8988T (cell line): Measurements from ENCODE around the gene TCIRG1.

Experiments
- DNase-seq: peaks from one replicate; pipeline ENCODE4 v3.0.0; 2011

TCIRG1 gene

DNA sequence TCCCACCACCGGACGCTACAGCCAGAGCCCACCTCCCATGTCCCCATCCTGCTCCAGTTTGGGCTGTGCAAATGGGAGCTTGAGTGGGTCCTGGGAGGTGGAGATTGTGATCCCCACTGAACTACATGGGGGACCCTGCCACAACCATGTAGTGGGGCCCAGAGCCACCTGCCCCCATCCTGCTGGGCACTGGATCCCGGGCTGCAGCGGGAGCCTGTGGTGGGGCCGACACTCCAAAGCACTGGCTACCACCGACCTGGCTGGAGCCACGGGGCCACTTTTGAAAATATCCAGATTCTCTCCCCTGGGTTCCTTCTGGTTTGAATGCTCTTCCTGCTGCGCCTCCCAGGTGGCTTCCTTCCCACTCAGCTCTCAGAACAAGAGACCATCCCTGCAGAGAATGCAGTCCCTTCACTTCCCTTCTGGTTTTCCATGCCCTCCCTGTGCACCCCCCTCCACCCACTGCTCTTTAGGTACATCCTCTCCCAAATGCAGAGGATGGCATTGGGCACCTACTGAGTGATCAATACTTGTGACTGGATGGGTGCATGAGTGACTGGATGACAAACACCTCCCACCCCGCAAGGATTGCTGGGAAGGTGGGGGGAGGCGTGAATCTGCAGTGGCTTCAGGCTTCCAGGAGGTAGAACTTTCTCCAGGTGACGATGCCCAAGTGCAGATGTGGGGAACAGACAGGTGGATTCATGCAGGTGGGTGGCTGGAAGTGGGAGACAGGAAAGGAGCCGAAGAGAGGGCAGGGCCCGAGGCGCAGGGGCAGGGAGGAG, 34.1 kb upstream of the TCIRG1 start:
- no peak for DNase-seq

DNA sequence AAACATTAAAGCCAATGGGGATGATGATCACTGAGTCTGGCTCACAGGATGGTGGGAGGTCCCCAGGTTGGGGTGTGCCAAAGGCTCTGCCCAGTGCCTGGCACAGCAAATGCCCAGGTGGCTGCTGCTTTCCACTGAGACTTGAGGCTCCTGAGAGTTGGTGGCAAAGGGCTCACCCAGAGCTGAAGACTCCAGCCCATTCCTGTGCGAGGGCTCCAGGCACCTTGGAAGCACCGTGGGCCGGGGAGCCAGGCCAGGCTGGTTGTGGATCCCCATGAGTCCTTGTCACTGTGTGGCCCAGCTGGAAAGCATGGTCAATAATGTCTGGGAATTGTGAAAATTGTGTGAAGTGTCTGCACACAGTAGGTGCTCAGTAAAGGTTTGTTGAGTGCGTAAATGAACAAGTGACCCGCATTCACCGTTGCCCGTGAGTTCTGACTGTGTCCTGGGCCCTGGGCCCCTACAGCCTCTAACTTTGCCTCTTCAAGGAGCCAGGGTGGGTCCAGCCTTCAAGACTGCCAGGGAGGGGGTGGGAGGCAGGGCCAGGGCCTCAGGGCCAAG, 32.1 kb upstream of the TCIRG1 start:
- DNase-seq: no peak

DNA sequence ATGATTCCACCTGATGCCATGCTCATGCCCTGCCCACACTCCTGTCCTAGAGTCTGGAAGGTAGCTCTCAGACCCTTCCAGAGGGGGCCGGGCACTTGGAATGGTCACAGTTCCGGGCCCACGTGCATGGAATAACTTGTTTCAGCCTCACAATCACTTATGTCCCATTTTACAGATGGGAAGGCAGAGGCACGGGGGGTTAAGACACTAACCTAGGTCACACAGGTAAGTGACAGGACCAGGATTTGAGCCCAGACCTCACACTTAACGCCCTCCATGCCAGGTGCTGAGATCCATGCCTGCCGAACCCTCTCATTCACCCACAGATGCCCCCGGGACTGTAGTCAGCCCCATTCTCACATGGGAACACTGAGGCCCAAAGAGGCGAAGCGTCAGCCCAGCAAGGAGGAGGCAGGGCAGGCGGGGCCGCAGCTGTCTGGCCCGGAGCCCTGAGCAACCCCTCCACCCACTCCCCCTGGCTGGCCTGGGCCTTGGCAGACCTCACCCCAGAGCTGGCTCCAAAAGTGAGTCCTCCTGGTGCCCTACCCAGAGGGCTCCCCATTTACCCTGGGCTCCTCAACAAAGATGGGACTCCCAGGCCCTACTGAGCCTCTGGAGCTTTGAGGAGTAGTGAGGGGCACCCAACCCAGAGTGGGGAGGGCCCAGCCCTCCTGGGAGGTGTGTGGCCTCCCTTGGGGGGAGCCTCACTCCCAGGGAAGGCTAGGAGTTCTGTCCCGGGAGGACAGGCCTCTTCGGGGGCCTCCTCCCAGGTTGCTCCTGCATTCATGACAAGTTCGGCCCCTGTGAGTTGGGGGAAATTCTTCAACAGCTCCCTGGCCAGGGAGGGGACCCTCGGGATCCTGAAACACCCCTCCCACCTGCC, 31.1 kb upstream of the TCIRG1 start:
- no peak for DNase-seq

DNA sequence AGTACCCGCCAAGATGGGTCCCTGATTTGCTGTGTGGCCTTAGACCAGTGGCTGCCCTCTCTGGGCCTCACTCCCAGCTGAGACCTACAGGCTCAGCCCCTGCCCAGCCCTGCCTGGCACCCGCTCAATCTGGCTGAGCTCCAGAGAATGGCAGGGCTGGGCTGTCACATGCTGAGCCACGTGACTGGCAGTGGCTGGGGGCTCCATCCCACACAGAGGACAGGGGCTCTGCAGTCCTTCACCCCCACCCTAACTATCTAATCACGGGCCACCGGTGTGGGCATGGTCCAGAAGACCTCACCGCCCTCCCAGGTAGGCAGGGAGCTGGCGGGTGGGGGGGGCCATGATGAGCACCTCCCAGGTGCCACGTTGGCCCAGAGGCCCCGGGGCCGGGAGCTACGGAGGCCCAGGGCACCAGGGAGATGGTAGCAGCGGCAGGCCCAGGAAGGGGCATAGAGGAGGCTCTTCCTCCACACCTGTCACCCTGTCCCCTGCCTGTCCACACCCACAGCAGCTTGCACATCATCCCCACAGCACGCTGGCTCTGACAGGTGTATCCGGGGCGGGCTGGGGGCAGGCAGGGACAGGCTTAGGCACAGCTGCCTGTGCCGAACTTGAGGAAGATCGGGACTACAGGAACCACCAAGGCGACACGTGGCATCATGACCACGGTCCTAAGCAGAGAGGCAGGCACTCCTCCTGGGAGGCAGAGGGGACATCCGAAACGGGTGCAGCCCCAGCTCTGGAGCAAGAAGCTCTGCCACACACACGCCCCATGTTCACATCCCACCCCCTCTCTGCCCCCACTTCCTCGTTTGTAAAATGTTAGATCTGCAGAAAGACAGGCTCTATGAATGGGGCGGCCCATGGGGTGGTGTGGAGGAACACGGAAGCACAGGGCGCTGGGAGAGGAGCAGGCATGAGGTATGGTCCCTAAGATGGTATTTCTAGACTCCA, 30.2 kb upstream of the TCIRG1 start:
- DNase-seq: no peak

DNA sequence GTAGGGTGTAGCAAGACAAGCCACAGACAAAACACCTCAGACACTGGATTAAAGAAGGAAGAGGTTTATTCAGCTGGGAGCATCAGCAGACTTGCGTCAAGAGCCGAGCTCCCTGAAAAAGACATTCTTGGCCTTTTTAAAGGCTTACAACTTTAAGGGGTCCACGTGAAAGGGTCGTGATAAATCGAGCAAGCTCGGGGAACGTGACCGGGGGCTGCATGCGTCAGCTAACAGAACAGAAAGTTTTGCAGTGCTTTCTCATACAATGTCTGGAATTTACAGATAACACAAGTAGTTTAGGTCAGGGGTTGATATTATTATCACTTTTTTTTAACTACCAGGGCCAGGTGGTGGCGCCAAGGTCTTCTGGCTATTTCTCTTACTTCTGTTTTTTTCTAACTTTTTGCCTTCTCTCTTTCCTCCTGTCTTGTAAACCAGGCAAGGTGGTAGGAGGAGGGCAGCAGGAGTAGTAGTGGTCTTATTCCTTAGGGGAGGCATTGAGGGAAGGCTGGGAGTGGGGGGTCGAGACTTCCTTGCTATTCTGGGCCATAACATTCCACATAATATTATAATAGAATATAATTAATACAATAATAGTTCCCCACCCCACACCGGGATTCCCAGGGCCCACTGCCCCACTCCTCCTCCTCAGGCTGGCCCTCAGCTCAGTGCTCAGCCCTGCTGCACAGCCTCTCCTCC, 29.3 kb upstream of the TCIRG1 start:
- no peak for DNase-seq

DNA sequence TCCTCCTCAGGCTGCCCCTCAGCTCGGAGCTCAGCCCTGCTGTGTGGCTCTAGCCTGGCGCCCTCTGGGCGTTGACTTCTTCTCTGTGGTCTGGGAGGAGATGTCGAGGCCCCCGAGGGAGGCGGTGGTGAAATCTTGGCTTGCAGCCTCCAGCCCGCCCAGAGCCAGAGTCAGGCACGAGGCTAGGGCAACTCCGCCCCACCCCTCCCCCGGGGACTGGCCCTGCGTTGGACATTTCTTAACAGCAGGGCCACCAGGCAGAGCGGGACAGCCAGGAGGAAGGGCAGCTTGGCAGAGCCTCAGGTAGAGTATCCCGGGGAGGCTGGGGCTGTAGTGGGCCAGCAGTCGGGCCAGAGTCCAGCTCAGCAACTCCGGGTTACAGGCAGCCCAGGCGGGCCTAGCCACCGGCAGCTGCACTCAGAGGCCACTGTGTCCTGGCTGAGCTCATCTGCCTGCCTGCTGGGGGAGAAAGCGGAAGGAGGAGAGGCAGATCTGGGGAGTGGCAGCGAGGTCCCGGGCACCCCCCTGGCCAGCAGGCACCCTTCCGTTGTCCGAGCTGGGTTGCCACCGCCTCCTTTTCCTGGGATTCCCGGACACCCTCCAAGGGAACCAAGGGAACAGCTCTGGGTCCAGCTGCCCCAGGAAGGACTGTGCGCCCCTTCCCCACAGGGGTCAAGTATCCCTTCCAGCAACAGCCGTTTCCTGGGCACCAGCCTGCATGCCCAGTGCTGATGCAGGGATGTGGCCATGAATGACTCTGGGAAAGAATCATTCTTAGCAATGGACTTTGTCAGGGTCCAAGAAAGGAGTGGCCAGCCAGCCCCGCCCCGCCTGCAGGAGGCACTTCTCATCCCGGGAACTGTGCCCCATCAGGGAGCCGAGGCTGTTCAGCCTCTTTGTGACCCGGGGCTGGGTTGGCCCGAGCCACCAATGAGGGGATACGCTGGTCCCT, 28.5 kb upstream of the TCIRG1 start, which contains the start of gene ALDH3B1:
Gene ALDH3B1 (plus strand): TSS at position 238 of the 952 bp plus-strand sequence. CDS start 4,971 bp downstream, outside the sequence.
- peak; percentile 78 for DNase-seq

DNA sequence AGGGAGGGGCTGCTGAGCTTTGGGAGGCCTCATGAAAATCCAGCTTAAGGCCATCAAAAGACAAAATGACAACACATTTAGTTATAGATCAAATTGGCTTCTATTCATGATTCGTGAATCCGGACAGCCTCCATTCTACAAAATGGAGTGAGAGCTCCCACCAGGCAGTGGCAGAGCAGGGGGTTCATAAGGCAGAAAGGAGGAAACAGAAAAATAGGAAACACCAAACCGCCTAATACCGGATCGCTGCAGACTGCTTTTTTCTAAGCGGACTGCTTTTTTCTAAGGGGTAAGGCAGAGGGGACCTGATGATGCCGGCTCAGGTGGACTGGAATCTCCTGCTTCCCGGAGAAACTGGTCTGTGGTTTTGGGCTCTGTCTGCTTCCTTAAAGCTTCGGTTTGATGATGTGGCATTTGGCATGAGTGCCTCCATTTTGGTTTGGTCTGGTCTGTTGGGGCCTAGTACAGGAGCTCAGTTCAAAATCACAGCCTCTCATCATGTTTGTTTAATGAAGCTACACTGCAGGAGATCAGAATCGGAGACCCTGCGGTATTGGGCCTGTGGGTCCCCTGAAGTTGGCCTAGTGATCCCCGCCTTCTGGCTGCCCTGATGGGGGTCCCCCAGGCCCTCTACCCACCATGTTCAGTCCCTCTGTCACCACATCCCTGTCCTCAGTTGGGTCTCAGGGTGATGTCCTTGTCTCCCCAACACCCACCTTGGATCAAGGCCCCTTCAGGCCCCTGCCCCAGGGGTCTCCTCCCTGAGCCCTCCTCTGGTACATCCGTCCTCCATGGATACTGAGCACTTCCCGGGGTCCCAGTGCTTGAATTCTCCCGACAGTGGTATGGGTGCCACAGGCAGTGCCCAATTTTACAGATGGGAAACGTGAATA, 27.5 kb upstream of the TCIRG1 start:
- no peak for DNase-seq

DNA sequence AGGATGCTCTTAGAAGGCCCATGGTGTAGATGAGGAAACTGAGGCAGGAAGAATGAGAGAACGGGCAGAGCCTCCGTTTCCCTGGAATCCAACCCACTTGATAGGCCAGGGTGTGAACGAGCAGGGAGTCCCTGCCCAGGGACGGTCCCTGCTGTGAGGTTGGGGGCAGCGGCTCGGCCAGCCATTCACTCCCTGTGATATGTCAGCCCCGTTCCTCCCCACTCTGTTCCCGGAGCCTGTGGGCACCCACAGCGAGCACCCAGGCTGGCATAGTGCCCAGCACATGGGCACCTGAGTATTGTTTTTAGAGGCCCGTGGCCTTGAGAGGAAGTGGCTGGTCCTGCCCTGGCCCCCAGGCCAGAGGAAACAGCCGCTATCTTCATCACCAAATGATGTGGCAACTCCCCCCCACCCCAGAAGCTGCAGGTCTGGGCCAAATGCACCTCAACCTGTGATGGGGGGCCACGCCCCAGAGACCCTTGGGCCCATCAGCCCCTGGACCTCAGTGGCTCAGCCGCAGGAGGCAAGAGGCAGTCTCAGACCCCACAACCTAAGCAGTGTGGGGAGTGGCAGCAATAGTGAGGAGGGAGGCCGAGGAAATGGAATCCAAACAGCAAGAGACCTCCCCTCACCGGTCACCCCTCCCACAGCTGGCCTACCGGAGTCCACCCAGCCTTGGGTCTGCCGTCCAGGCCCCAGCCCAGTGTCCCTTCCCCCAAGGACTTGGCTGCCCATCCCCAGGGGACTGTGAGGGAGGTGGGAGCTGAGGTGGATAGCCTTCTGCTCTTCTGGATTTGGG, 26.6 kb upstream of the TCIRG1 start:
- DNase-seq: no peak

DNA sequence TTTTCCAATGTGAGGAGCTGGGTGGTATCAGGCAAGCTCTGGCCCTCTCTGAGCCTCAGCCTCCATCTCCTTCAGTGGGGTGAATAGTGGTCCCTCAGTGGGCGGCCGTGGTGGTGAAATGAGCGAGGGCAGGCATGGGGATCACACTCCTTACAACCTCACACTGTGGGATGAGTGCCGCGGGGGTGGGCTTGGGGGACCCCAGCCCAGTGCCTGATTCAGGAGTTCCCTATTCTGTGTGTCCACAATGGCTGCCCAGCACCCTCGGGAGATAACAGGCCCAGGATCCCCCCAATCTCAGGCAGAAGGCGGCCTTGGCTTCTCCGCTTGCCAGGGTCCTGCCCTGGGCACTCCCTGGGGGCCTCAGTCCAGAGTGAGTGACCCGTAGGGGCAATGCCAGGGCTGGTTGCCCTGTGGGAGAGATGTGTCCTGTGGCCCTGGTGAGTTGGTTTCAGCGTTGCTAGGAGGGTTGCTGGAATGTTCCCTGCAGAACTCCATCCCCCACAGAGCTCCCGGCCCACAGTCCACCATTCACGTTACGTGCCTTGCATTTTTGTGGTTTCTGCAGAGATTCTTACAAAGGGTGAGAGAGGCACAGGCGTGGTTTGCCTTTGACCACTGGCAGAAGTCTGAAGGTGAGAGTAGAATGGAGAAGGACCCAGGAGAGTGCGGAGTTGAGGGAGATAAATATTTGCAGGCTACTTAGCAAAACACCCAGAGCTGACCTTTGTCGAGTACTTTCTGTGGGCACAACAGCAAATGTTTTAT, 25.8 kb upstream of the TCIRG1 start:
- DNase-seq: peak; percentile 83

DNA sequence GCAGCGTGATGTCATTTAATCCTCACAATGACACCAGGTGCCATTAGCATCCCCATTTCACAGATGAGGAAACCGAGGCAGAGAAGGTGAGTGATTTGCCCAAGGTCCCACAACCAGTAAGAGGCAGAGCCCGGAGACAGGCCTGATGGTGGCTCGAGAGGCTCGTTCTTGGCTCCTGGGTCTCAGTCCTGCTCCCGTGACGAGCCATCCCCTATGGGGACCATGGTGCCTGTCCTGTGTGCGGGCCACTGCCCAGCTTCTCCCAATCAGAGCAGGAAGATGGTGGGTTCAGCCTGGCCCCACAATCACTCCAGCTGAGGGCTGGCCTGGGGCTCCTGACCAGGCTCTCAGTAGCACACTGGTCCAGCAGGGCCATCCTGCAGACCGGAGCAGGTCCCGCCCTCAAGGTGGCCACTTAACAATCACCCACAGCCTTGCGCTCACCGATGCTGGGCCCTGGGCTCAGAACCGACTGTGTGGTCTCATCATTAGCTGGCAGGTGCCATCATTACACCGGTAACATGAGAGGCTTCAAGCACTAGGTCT, 25.1 kb upstream of the TCIRG1 start:
- no peak for DNase-seq

DNA sequence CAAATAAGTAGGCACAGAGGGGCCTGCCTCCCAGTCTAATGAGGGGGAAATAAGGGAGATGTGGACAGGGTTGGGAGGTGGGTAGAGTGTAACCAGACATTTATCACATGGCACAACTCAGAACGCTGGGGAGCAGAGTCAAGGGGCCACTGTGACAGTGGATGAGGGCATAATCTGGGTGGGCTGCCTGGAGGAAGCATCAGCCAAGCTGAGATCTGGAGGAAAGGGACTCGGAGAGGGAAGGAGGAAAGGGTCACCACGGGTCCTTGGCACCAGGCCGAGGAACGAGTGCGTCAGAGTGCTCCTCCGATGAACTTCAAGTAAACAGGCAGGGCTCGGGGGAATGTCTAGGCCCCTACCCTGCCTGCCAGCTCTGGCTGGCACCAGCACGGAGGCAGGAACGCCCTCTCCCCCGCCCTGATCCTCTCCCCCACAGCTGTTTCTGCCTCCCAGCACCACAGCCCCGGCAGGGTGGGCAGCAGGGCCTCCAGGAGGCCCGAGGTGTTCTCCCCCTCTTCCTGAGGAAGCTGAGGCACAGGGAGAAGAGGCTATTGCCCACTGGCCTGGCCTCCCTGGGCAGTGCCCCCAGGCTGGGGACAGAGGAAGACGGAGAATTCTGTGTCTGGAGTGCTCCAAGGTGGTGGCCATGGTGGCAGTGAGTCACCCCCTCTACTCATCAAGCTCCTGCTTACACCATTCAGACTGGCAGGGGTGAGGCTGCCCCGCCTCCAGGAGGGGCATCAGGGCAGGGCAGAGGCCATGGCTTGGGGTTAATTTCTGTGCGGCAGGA, 24.5 kb upstream of the TCIRG1 start:
- peak; percentile 84 for DNase-seq

DNA sequence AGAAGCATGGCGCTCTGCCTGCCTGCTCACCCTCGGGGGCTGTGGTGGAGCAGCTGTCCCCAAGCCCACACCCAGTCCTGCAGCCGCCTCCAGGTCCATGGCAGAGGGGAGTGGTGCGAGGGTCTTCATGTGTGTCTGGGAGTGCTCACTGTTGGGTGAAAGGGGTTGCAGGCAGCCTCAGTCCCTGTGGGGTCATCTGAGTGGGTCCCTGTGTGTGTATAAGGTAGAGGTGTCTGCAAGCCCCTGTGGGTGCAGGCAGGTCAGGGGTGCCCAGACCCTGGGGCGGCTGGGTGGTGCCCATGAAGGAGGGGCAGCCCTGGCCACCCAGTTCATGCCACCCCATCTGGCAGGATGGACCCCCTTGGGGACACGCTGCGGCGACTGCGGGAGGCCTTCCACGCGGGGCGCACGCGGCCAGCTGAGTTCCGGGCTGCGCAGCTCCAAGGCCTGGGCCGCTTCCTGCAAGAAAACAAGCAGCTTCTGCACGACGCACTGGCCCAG, 23.8 kb upstream of the TCIRG1 start:
- DNase-seq: no peak

DNA sequence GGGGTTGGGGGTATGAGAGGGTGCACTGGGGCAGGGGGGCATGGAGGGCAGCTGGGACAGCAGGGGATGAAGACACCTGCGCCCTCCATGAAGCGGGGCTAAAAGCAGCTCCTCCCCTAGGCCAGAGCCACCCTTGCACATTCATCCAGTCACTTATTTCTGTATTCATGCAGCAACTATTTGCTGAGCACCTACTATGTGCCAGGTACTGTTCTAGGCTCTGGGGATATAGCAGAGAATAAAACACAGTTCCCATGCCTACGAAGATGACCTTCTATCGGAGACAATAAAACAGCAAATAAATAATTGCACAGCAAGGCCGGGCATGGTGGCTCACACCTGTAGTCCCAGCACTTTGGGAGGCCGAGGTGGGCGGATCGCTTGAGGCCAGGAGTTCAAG, 23.4 kb upstream of the TCIRG1 start:
- no peak for DNase-seq

DNA sequence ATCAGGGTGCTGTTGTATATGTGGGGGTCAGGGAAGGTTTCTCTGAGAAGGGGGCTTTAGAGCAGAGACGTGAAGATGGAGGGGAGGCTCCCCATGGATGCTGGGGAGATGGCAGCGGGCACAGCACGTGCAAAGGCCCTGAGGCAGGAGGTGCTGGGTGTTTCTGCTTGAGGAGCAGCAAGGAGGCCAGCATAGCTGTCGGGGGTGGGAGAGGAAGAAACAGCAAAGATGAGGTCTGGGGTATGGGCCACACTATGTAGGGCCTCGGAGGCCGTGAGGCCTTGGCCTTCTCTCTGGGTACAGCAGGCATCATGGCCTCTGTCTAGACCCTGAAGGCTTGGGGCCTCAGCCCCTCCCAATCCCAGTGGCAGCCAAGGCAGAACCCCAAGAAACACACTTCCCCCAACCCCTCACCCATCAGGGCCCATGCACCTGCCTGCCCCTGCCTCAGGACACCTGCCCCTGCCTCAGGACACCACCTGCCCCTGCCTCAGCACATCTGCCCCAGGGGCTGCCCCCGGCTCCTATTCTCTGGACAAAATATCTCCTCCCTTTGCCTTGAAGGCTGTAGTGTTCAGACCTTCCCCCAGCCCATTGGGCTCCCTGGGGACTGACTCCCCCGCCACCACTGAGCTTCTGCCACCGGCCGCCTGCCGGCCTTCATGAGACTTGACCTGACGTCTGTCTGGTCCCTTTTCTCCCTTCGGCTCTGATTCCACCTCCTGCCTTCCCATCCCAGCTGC, 22.5 kb upstream of the TCIRG1 start:
- no peak for DNase-seq

DNA sequence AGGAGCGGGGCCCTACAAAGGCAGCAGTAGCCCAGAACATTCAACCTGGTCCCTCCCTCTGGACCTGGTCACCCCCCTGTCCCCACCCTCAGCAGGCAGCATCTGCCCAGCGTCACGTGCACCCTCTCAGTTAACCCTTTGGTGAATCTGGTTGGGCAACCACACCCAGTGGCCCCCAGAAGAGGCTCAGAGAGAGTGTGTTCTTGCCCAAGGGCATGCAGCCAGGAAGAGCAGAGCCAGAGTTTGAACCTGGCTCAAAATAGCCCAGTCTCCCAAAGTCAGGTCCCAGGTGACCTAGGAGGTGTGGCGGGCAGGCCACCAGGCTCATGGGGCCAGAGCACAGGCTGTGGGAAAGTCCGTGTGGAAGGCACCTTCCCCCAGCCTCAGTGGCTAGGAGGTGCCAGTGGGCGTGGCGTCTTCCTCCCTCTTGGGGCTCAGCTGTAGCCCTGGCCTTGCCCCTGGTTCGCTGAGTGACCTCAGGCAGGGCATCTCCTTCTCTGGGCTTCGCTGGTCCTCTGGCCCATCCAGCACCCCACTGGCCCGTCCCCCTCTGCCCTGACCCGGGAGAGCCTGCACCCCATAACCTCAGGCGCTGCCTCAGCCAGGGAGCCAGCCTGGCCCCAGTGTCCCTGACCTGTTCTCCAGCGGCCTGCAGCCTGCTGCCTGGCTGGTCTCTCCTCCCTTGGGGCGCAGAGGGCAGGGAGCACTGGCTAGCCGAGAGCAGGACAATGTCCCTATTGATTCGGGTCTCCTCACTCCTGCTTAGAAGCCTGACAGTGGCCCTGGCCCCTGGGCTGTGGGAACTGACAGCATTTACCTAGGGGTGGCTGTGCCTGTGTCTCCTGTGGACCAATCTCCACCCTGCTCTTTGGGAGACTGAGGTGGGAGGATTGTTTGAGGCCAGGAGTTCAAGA, 21.7 kb upstream of the TCIRG1 start:
- no peak for DNase-seq
